HL-60 (cell line): ENCODE results near the gene TPBGL.

Source experiments
- DNase-seq, 2 experiments: peaks; one replicate each; pipeline ENCODE4 v3.0.0-alpha.2; 2010 to 2020; ENCODE audit warnings: low read depth in 1 of 2, low spot score in 1 of 2
- H3K27ac ChIP-seq: fragments of 250-450 bp; sonication (Bioruptor Pico); replicated peaks from 2 replicates; pipeline ENCODE4 v1.5.1; 2020; ENCODE audit warnings: mild to moderate bottlenecking, moderate library complexity
- H3K27me3 ChIP-seq: fragments of 250-450 bp; sonication (Bioruptor Pico); 2 replicates; pipeline ENCODE4 v1.5.1; 2021; ENCODE audit warnings: mild to moderate bottlenecking, moderate library complexity; ENCODE audit not compliant: insufficient read depth, poor library complexity, severe bottlenecking
- H3K4me3 ChIP-seq: replicated peaks from 2 replicates; pipeline ENCODE4 v1.5.1; 2011; ENCODE audit warnings: mild to moderate bottlenecking, control low read depth, low read length; ENCODE audit not compliant: insufficient read depth
- CTCF ChIP-seq: IDR thresholded peaks from one replicate; pipeline ENCODE4 v1.5.1; 2011; ENCODE audit warnings: low read length, control low read depth, inconsistent platforms; ENCODE audit not compliant: insufficient read depth
- GABPA ChIP-seq: IDR thresholded peaks from 2 replicates; pipeline ENCODE4 v1.6.1; 2012; ENCODE audit warnings: low read depth
- POLR2AphosphoS5 ChIP-seq: IDR thresholded peaks from 2 replicates; pipeline ENCODE4 v1.6.1; 2012; ENCODE audit warnings: low read depth
- REST ChIP-seq: IDR thresholded peaks from 2 replicates; pipeline ENCODE4 v1.6.1; 2012; ENCODE audit warnings: low read depth; ENCODE audit not compliant: insufficient replicate concordance
- SPI1 ChIP-seq: IDR thresholded peaks from 2 replicates; pipeline ENCODE4 v1.6.1; 2012; ENCODE audit warnings: low read depth, mild to moderate bottlenecking, borderline replicate concordance

The TPBGL gene

GRCh38 chr11:75200051-75200450 lies 40.5 kb upstream of the TPBGL start:
- H3K27ac ChIP-seq, result no peak overlapping the region
- no peak for DNase-seq
- TF ChIP-seq POLR2AphosphoS5 (no peak), REST (no peak), SPI1 (no peak), CTCF (no peak), GABPA (no peak)
- no peaks in the 10 kb centered on the region for H3K27me3 ChIP-seq
- no peak overlapping the region for H3K4me3 ChIP-seq

- TF ChIP-seq SPI1 (no peak), REST (no peak), GABPA (no peak), POLR2AphosphoS5 (no peak), CTCF (no peak)
- Histone ChIP-seq H3K4me3 (no peak overlapping the region), H3K27ac (no peak overlapping the region), H3K27me3 (no peaks in the 10 kb centered on the region)
- no peak for DNase-seq
Measured at GRCh38 chr11:75200531-75200930, 40.0 kb upstream of the TPBGL start.

- TF ChIP-seq GABPA (no peak), CTCF (no peak), POLR2AphosphoS5 (no peak), REST (no peak), SPI1 (no peak)
- DNase-seq, result no peak
- no peak overlapping the region for H3K4me3 ChIP-seq
- no peak overlapping the region for H3K27ac ChIP-seq
- H3K27me3 ChIP-seq, result no peaks in the 10 kb centered on the region
Measured at GRCh38 chr11:75201771-75202170, 38.8 kb upstream of the TPBGL start.
